Measurements from ENCODE around the gene CCDC134.

The CCDC134 gene

DNA sequence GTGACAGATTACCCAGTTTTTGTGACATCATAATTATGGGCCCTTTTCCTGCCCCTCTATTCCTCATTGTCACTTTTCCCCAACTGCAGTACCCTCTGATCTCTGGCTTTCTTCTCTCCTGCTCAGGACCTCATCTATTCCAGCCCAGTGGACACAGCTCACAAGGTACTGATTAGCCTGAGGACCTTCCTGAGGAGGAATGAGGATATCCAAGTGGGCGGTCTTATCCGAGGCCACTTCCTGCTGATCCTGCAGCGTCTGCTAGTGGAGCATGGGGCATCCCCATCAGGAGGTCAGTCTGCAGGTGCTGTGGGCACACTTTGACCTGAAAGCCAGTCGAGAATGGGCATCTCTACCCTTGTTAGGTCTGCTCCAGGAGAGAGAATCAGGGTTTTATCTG, 24.5 kb upstream of the CCDC134 start:
- no peak overlapping the region for H3K27ac Mint-ChIP-seq
- peaks cover 2% of the 10 kb centered on the region for H3K36me3 Mint-ChIP-seq (ENCODE audit: insufficient read depth)
- no peak overlapping the region for H3K4me3 Mint-ChIP-seq
- no peak for ATAC-seq (replicated peaks)
- DNase-seq = no peak
- H3K4me1 Mint-ChIP-seq (ENCODE audit: low read depth in 2 of 2) = peaks cover 10 to 12% of the 10 kb centered on the region in 2 donors
- H3K9me3 Mint-ChIP-seq = no peaks in the 10 kb centered on the region
- peaks cover 0 to 5% of the 10 kb centered on the region in 2 donors for H3K27me3 Mint-ChIP-seq

- Mint-ChIP-seq H3K27ac (no peak overlapping the region), H3K4me3 (no peak overlapping the region), H3K4me1 (ENCODE audit: low read depth in 2 of 2) (peaks cover 14 to 16% of the 10 kb centered on the region in 2 donors), H3K27me3 (peaks cover 0 to 5% of the 10 kb centered on the region in 2 donors), H3K36me3 (ENCODE audit: insufficient read depth) (peaks cover 2% of the 10 kb centered on the region), H3K9me3 (no peaks in the 10 kb centered on the region)
- ATAC-seq (replicated peaks) = no peak
- no peak for DNase-seq
Measured at GRCh38 chr22:41776381-41776780, 24.1 kb upstream of the CCDC134 start.

DNA sequence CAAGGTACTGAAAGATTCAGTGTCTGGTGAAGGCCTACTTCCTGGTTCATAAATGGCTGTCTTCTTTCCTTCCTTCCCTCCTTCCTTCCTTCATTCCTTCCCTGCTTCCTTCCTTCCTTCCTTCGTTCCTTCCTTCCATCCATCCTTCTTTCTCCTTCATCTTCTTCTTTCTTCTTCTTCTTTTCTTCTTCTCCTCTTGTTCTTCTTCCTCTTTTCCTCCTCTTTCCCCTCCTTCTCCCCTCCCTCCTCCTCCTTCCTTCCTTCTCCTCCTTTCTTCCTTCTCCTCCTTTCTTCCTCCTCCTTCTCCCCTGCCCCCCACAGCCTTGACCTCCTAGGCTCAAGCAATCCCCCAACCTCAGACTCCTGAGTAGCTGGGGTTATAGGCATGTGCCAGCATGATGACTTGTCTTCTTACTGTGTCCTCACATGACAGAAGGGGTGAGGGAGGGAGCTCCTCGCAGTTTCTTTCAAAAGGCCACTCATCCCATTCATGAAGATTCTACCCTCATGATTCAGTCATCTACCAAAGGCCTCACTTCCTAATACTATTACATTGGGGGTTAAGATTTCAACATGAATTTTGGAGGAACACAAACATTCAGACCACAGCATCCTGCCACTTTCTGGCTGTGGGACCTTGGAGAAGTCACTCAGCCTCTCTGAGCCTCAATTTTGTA, 22.6 kb upstream of the CCDC134 start:
- Mint-ChIP-seq H3K9me3 (no peaks in the 10 kb centered on the region), H3K4me3 (no peak overlapping the region), H3K27ac (peak overlapping the region in 1 of 2 donors; percentile 11), H3K4me1 (ENCODE audit: low read depth in 2 of 2) (peaks cover 27 to 29% of the 10 kb centered on the region in 2 donors), H3K36me3 (ENCODE audit: insufficient read depth) (peaks cover 5% of the 10 kb centered on the region), H3K27me3 (peaks cover 0 to 5% of the 10 kb centered on the region in 2 donors)
- ATAC-seq (replicated peaks) = no peak
- no peak for DNase-seq

GRCh38 chr22:41779929-41780505, 20.5 kb upstream of the CCDC134 start:
- Mint-ChIP-seq H3K9me3 (no peaks in the 10 kb centered on the region), H3K27me3 (peaks cover 0 to 5% of the 10 kb centered on the region in 2 donors), H3K4me1 (ENCODE audit: low read depth in 2 of 2) (peaks cover 41% of the 10 kb centered on the region in 2 donors), H3K36me3 (ENCODE audit: insufficient read depth) (peaks cover 21% of the 10 kb centered on the region), H3K27ac (peak overlapping the region; percentile 93 to 96), H3K4me3 (peak overlapping the region; percentile 77 to 94)
- no peak for DNase-seq
- ATAC-seq (replicated peaks) = no peak

DNA sequence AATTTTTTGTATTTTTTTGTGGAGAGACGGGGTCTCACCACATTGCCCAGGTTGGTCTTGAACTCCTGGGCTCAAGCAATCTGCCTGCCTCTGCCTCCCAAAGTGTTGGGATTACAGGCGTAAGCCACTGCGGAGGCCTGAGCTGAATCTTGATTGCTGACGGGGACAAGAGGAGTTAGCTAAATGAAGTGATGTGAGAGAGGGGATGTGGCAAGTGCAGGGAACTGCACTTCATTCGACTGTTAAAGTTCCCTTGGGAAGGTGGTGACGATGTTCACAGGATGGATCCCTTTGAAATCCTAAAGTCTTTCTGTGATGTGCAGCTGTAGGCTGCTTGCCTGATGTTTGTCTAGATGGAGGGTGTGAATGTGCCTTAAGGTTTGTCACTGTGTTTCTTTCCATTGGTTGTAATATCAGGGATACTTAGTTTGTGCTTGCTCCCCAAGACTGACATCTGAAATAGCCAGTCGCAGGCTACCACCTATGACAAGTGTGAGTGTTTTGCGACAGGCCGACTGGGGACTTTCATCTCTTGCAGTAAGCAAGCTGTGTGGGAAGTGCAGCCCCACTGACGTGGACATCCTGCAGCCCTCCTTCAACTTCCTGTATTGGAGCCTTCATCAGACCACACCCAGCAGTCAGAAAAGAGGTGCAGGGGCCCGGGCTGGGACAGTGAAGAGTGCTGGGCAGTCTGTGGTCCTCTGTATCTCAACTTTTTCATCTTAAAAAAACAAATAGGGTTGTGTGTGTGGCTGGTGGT, 19.6 kb upstream of the CCDC134 start:
- Mint-ChIP-seq H3K36me3 (ENCODE audit: insufficient read depth) (peaks cover 27% of the 10 kb centered on the region), H3K4me3 (peak overlapping the region; percentile 77 to 94), H3K9me3 (no peaks in the 10 kb centered on the region), H3K27ac (peak overlapping the region; percentile 93 to 96), H3K27me3 (peaks cover 0 to 5% of the 10 kb centered on the region in 2 donors), H3K4me1 (ENCODE audit: low read depth in 2 of 2) (peaks cover 41 to 42% of the 10 kb centered on the region in 2 donors)
- DNase-seq (peak; percentile 84 to 87 (median 87)), ATAC-seq (replicated peaks) (peak; percentile 94)

DNA sequence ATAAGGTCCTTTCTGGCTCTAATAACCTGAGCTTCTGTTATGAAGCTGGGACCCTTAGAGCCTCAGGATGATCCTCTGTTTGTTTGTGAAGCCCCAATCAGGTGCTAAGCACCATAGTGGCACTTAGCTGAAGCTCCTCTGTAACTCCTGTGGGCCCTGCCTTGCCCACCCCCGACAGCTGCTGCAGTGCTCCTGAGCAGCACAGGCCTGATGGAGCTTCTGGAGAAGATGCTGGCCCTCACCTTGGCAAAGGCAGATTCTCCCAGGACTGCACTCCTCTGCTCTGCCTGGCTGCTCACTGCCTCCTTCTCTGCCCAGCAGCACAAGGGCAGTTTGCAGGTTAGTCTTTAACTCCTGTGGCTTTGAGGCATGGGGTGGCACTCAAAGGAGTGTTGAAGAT, 19.0 kb upstream of the CCDC134 start:
- Mint-ChIP-seq H3K36me3 (ENCODE audit: insufficient read depth) (peaks cover 27% of the 10 kb centered on the region), H3K4me3 (peak overlapping the region; percentile 77 to 94), H3K27ac (peak overlapping the region; percentile 93 to 96), H3K27me3 (no peaks in the 10 kb centered on the region), H3K9me3 (no peaks in the 10 kb centered on the region), H3K4me1 (ENCODE audit: low read depth in 2 of 2) (peaks cover 43 to 45% of the 10 kb centered on the region in 2 donors)
- DNase-seq (no peak), ATAC-seq (replicated peaks) (peak; percentile 21)

DNA sequence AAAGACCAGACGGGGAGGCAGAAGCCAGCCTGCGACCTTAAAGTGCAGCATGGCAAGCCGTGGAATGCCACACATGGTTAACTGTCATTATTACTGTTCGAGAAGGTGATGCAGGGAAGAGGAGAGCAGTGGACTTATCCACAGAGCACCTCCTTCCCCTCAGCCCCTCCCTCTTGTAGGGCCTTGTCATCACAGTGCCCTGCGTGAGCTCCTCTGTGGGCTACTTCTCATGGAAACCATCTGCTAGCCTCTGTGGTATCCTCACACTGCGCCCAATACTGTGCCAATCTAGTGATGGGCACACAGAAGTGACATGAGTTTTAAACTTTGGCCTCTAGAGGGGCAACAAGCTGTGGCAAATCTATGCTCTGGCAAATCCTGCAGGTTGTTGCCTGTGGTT, 18.2 kb upstream of the CCDC134 start:
- Mint-ChIP-seq H3K36me3 (ENCODE audit: insufficient read depth) (peaks cover 27% of the 10 kb centered on the region), H3K4me1 (ENCODE audit: low read depth in 2 of 2) (peaks cover 49 to 53% of the 10 kb centered on the region in 2 donors), H3K9me3 (no peaks in the 10 kb centered on the region), H3K4me3 (peak overlapping the region; percentile 77 to 94), H3K27me3 (no peaks in the 10 kb centered on the region), H3K27ac (peak overlapping the region; percentile 93 to 96)
- peak; percentile 47 for ATAC-seq (replicated peaks)
- peak; percentile 14 to 33 (median 22) for DNase-seq

DNA sequence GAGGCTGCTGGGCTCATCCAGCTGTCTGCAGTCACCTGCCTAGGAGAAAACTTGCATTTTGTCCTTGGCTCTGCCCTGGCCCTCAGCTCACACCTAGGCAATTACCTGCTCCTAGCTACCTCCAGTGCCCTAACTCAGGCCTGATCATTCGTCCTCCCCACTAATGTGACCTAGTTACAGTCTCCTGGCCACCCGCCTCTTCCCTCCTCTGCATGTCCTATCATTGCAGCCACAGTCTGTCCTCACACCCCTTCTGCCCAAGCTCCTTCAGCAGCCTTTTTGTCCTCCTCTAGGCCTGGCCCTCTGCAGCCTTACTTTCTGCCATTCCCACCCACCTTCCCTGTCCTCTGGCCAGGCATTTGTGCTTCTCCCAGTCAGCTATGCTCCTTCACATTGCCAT, 17.7 kb upstream of the CCDC134 start:
- Mint-ChIP-seq H3K4me1 (ENCODE audit: low read depth in 2 of 2) (peaks cover 49 to 56% of the 10 kb centered on the region in 2 donors), H3K9me3 (no peaks in the 10 kb centered on the region), H3K4me3 (peak overlapping the region; percentile 77 to 94)

DNA sequence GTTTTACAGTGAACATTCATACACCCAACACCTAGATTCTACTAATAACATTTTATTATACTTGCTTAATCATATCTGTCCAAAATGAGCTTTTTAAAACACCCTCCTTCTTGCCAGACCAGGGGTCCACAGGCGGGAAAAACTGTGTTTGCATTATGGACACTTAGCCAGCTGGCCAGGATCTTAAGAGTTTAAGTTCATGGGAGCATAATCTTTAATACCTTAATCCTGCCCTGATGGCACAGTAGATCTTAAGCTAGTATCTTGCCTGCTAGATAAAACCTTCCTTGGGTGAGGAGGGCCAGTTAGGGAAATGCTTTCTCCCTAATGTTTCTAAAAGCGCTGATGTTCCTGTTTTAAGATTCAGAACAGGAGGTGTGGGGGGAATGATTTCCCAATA, 13.1 kb upstream of the CCDC134 start:
- Mint-ChIP-seq H3K4me3 (no peak overlapping the region), H3K36me3 (ENCODE audit: insufficient read depth) (peaks cover 42% of the 10 kb centered on the region), H3K9me3 (no peaks in the 10 kb centered on the region), H3K27me3 (no peaks in the 10 kb centered on the region), H3K4me1 (ENCODE audit: low read depth in 2 of 2) (peaks cover 32 to 41% of the 10 kb centered on the region in 2 donors), H3K27ac (peak overlapping the region in 1 of 2 donors; percentile 6)
- no peak for ATAC-seq (replicated peaks)
- no peak for DNase-seq

More for the DNA sequence above, 17.7 kb upstream of the CCDC134 start:
- H3K36me3 Mint-ChIP-seq (ENCODE audit: insufficient read depth) = peaks cover 27% of the 10 kb centered on the region
- ATAC-seq (replicated peaks) (no peak), DNase-seq (no peak)
- H3K27ac Mint-ChIP-seq = peak overlapping the region; percentile 93 to 96
- no peaks in the 10 kb centered on the region for H3K27me3 Mint-ChIP-seq

GRCh38 chr22:41793871-41794270, 6.6 kb upstream of the CCDC134 start:
- H3K27ac Mint-ChIP-seq = peak overlapping the region; percentile 21 to 49
- no peak for DNase-seq
- H3K27me3 Mint-ChIP-seq = no peaks in the 10 kb centered on the region
- peaks cover 6 to 15% of the 10 kb centered on the region in 2 donors for H3K4me1 Mint-ChIP-seq (ENCODE audit: low read depth in 2 of 2)
- ATAC-seq (replicated peaks) = no peak
- no peaks in the 10 kb centered on the region for H3K9me3 Mint-ChIP-seq
- H3K4me3 Mint-ChIP-seq = no peak overlapping the region
- H3K36me3 Mint-ChIP-seq (ENCODE audit: insufficient read depth) = peaks cover 52% of the 10 kb centered on the region

DNA sequence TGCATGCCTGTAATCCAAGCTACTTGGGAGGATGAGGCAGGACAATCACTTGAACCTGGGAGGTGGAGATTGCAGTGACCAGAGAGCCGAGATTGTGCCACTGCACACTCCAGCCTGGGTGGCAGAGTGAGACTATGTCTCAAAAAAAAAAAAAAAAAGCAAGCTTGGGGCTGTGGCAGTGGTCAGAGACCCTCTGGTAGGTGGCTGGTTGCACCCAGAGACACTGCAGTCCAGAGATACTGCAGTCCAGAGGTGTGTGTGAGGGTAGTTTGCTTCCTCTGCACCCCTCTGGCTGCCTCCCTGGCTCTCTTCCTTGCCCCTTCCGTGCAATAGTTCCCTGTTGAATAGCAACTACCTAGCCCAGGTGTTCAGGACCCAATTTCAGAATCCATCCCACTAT, 1.7 kb upstream of the CCDC134 start:
- Mint-ChIP-seq H3K9me3 (no peaks in the 10 kb centered on the region), H3K36me3 (ENCODE audit: insufficient read depth) (peaks cover 58% of the 10 kb centered on the region), H3K4me3 (peak overlapping the region; percentile 95 to 97), H3K27me3 (no peaks in the 10 kb centered on the region), H3K4me1 (ENCODE audit: low read depth in 2 of 2) (peaks cover 23 to 28% of the 10 kb centered on the region in 2 donors), H3K27ac (peak overlapping the region; percentile 97 to 99)
- no peak for ATAC-seq (replicated peaks)
- DNase-seq = no peak

DNA sequence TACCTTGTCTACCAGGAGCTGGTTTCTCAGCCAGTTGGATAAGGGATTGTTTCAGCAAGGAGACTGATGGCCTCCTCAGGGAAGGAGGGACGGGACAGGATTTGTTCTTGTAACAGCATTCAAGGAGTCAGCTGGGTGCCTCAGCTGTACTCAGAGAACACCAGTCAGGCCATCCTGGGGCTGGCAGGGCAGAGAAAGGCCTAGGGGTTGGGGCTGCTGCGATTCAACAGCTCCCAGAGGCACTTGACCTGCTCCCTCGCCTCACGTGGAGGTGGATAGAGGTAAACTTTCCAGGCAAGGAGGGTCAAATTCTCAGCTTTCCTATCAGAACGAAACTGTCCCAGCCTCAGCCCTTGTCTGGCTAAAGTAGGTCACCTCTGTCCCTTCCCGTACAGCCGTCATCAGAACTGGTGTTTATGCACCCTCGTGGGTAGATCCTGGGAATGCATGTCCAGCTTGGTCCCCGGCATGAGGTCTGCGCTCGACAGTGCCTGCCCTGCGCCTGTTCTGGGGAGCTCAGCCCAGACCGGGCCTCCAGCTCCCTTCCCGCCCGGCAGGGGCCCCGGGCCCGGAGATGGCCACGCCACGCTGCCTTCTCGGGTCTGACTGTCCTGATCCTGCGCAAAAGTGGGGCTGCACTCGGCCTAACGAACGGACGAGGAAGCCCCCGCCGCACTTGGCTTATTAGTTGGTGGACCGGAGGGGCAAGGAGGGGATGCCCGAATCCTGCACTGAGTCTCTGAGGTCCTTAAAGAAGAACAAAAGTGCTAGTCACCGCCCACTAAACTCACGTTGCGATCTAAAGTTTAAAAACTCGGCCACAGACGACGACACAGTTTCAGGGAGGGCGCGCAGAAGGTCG, 762 bp upstream of the CCDC134 start:
- Mint-ChIP-seq H3K27ac (peak overlapping the region; percentile 97 to 99), H3K4me3 (peak overlapping the region; percentile 95 to 97), H3K27me3 (no peaks in the 10 kb centered on the region), H3K36me3 (ENCODE audit: insufficient read depth) (peaks cover 50% of the 10 kb centered on the region), H3K9me3 (no peaks in the 10 kb centered on the region), H3K4me1 (ENCODE audit: low read depth in 2 of 2) (peaks cover 26 to 34% of the 10 kb centered on the region in 2 donors)
- peak; percentile 57 for ATAC-seq (replicated peaks)
- DNase-seq = no peak
